KMS-11 (cell line): ENCODE measurements around the gene SNX14.

ENCODE experiments used
- H2AFZ ChIP-seq: fragments of 200-600 bp; sonication (generic); 2 replicates; pipeline ENCODE4 v1.6.1; 2016; ENCODE audit warnings: antibody characterized with exemption, mixed run types, low read depth
- H3K27ac ChIP-seq: fragments of 200-600 bp; sonication (generic); 2 replicates; pipeline ENCODE4 v1.6.1; 2016; ENCODE audit warnings: mild to moderate bottlenecking, mixed run types
- H3K27me3 ChIP-seq: fragments of 200-600 bp; sonication (generic); 2 replicates; pipeline ENCODE4 v1.6.1; 2017; ENCODE audit warnings: mild to moderate bottlenecking, low read depth, mixed run types, moderate library complexity; ENCODE audit not compliant: insufficient read depth
- H3K36me3 ChIP-seq: fragments of 200-600 bp; sonication (generic); 2 replicates; pipeline ENCODE4 v1.6.1; 2017; ENCODE audit warnings: mild to moderate bottlenecking, mixed run types; ENCODE audit not compliant: insufficient read depth
- H3K4me1 ChIP-seq: fragments of 200-600 bp; sonication (generic); 2 replicates; pipeline ENCODE4 v1.6.1; 2016; ENCODE audit warnings: mild to moderate bottlenecking, low read depth, mixed run types; ENCODE audit not compliant: poor library complexity, severe bottlenecking
- H3K4me2 ChIP-seq: fragments of 200-600 bp; sonication (generic); 2 replicates; pipeline ENCODE4 v1.7.0; 2016; ENCODE audit warnings: mild to moderate bottlenecking, mixed run types
- H3K4me3 ChIP-seq: fragments of 200-600 bp; sonication (generic); IDR thresholded peaks from 2 replicates; pipeline ENCODE4 v1.6.1; 2017; ENCODE audit warnings: low read depth, low read length, mixed read lengths; ENCODE audit not compliant: insufficient read depth
- H3K79me2 ChIP-seq: fragments of 200-600 bp; sonication (generic); 2 replicates; pipeline ENCODE4 v1.6.1; 2016; ENCODE audit warnings: low read depth, mixed run types; ENCODE audit not compliant: insufficient read depth
- H3K9ac ChIP-seq: fragments of 200-600 bp; sonication (generic); 2 replicates; pipeline ENCODE4 v1.6.1; 2016; ENCODE audit warnings: mild to moderate bottlenecking, mixed run types
- H4K20me1 ChIP-seq: fragments of 200-600 bp; sonication (generic); 2 replicates; pipeline ENCODE4 v1.6.1; 2016; ENCODE audit warnings: mild to moderate bottlenecking, mixed run types; ENCODE audit not compliant: insufficient read depth
- CTCF ChIP-seq: fragments of 200-600 bp; sonication (generic); conservative IDR thresholded peaks from 2 replicates; pipeline ENCODE4 v1.6.1; 2017; ENCODE audit warnings: low read depth, mild to moderate bottlenecking, antibody characterized with exemption, low read length, moderate library complexity, mixed read lengths

The SNX14 gene

GRCh38 chr6:85460921-85461797 is 132.5 kb downstream of the SNX14 start:
- Histone ChIP-seq H3K4me1 (peaks cover 82% of the 10 kb centered on the region), H3K79me2 (no peaks in the 10 kb centered on the region), H3K27me3 (no peaks in the 10 kb centered on the region), H3K4me3 (no peak overlapping the region), H3K4me2 (peak overlapping the region; percentile 78), H4K20me1 (no peaks in the 10 kb centered on the region), H3K27ac (peak overlapping the region; percentile 83), H3K9ac (peak overlapping the region; percentile 26; the same call in 1 of the 2 replicates), H3K36me3 (no peaks in the 10 kb centered on the region), H2AFZ (peak overlapping the region; percentile 64)
- TF ChIP-seq CTCF, result no peak

GRCh38 chr6:85460154-85460920 is 133.3 kb downstream of the SNX14 start:
- TF ChIP-seq CTCF, result no peak
- peak overlapping the region; percentile 83 for H3K27ac ChIP-seq

GRCh38 chr6:85459224-85459901 is 134.3 kb downstream of the SNX14 start:
- Histone ChIP-seq H3K4me1 (peaks cover 65% of the 10 kb centered on the region), H2AFZ (no peak overlapping the region), H3K4me2 (no peak overlapping the region), H3K79me2 (no peaks in the 10 kb centered on the region), H3K4me3 (no peak overlapping the region), H3K9ac (no peak overlapping the region), H3K27ac (no peak overlapping the region), H4K20me1 (no peaks in the 10 kb centered on the region), H3K36me3 (no peaks in the 10 kb centered on the region), H3K27me3 (no peaks in the 10 kb centered on the region)
- TF ChIP-seq CTCF, result no peak

More at GRCh38 chr6:85460154-85460920, 133.3 kb downstream of the SNX14 start:
- H3K4me1 ChIP-seq, result peaks cover 74% of the 10 kb centered on the region
- peak overlapping the region; percentile 78 for H3K4me2 ChIP-seq
- no peaks in the 10 kb centered on the region for H3K27me3 ChIP-seq
- no peaks in the 10 kb centered on the region for H4K20me1 ChIP-seq
- no peaks in the 10 kb centered on the region for H3K79me2 ChIP-seq
- peak overlapping the region; percentile 64 for H2AFZ ChIP-seq
- no peaks in the 10 kb centered on the region for H3K36me3 ChIP-seq
- no peak overlapping the region for H3K4me3 ChIP-seq
- H3K9ac ChIP-seq, result peak overlapping the region; percentile 26; the same call in 1 of the 2 replicates

GRCh38 chr6:85458782-85459181 is 134.9 kb downstream of the SNX14 start:
- H3K4me3 ChIP-seq, result no peak overlapping the region
- no peaks in the 10 kb centered on the region for H3K79me2 ChIP-seq
- no peak overlapping the region for H2AFZ ChIP-seq
- no peak overlapping the region for H3K27ac ChIP-seq
- H4K20me1 ChIP-seq, result no peaks in the 10 kb centered on the region
- H3K36me3 ChIP-seq, result no peaks in the 10 kb centered on the region
- TF ChIP-seq CTCF, result no peak
- H3K9ac ChIP-seq, result no peak overlapping the region
- H3K27me3 ChIP-seq, result no peaks in the 10 kb centered on the region
- H3K4me2 ChIP-seq, result no peak overlapping the region
- H3K4me1 ChIP-seq, result peaks cover 60% of the 10 kb centered on the region
